Hepatocyte (in vitro differentiated cells): ENCODE measurements around the gene SNX18. TPM values are rescaled to one million over a fixed set of nuclear protein-coding genes. Genes with fewer than 3 reads are reported as not detected.

Source experiments
- DNase-seq: peaks from one replicate; pipeline ENCODE4 v3.0.0-alpha.2; 2016; ENCODE audit warnings: low spot score
- H2AFZ ChIP-seq: fragments of 200-600 bp; sonication (generic); 2 replicates; pipeline ENCODE4 v1.6.0; 2016; ENCODE audit warnings: antibody characterized with exemption, mild to moderate bottlenecking
- H3K27ac ChIP-seq: fragments of 200-600 bp; sonication (generic); 2 replicates; pipeline ENCODE4 v1.5.1; 2016; ENCODE audit warnings: mild to moderate bottlenecking
- H3K27me3 ChIP-seq: fragments of 200-600 bp; sonication (generic); 2 replicates; pipeline ENCODE4 v1.6.1; 2016
- H3K36me3 ChIP-seq: fragments of 200-600 bp; sonication (generic); replicated peaks from 2 replicates; pipeline ENCODE4 v1.5.1; 2016; ENCODE audit warnings: low read depth; ENCODE audit not compliant: insufficient read depth
- H3K4me1 ChIP-seq: fragments of 200-600 bp; sonication (generic); 2 replicates; pipeline ENCODE4 v1.5.1; 2016; ENCODE audit warnings: mild to moderate bottlenecking, moderate library complexity; ENCODE audit not compliant: insufficient read depth
- H3K4me2 ChIP-seq: fragments of 200-600 bp; sonication (generic); 2 replicates; pipeline ENCODE4 v1.6.0; 2016
- H3K4me3 ChIP-seq: fragments of 200-600 bp; sonication (generic); 2 replicates; pipeline ENCODE4 v1.5.1; 2016; ENCODE audit warnings: mild to moderate bottlenecking
- H3K79me2 ChIP-seq: fragments of 200-600 bp; sonication (generic); 2 replicates; pipeline ENCODE4 v1.6.0; 2017; ENCODE audit warnings: mild to moderate bottlenecking
- H3K9me2 ChIP-seq: fragments of 200-600 bp; sonication (generic); replicated peaks from 2 replicates; pipeline ENCODE4 v1.6.0; 2017; ENCODE audit warnings: mild to moderate bottlenecking; ENCODE audit not compliant: insufficient read depth
- H3K9me3 ChIP-seq: fragments of 200-600 bp; sonication (generic); 2 replicates; pipeline ENCODE4 v1.5.1; 2016; ENCODE audit warnings: low read depth, mild to moderate bottlenecking
- H4K20me1 ChIP-seq: fragments of 200-600 bp; sonication (generic); 2 replicates; pipeline ENCODE4 v1.6.0; 2016; ENCODE audit warnings: mild to moderate bottlenecking; ENCODE audit not compliant: insufficient read depth, poor library complexity, severe bottlenecking
- CTCF ChIP-seq: fragments of 200-600 bp; sonication (generic); IDR thresholded peaks from 2 replicates; pipeline ENCODE4 v1.5.1; 2016; ENCODE audit warnings: antibody characterized with exemption, mild to moderate bottlenecking; ENCODE audit not compliant: poor library complexity
- EZH2 ChIP-seq: fragments of 200-600 bp; sonication (generic); IDR thresholded peaks from 2 replicates; pipeline ENCODE4 v1.6.1; 2016; ENCODE audit warnings: antibody characterized with exemption, mild to moderate bottlenecking, borderline replicate concordance
- EZH2phosphoT487 ChIP-seq: fragments of 200-600 bp; sonication (generic); IDR thresholded peaks from one replicate; pipeline ENCODE4 v1.6.1; 2018; ENCODE audit warnings: antibody characterized with exemption, mild to moderate bottlenecking, low read depth, moderate library complexity; ENCODE audit not compliant: unreplicated experiment, severe bottlenecking
- WGBS: methylation state at CpG from one replicate; pipeline ENCODE4 v1.1.6; 2016; ENCODE audit warnings: low lambda C conversion rate; ENCODE audit errors: missing lambda C conversion rate; 5-methylcytosine and 5-hydroxymethylcytosine counted together
- polyA plus RNA-seq: library from polyadenylated mRNA; unstranded; fragments of >200 nt; fragmentation: Nextera tagmentation; extraction: Ambion mirVana; gene quantifications from 2 replicates; pipeline ENCODE4 v1.2.1, GENCODE V29; 2016
- total RNA-seq: library from RNA; depleted of rRNA; stranded (reverse); fragments of >200 nt; gene quantifications from 2 replicates; pipeline ENCODE4 v1.2.3, GENCODE V29; 2014

Gene SNX18
- total and polyA plus RNA-seq, 2 experiments from 2014 or later = 6.5 to 33.0 TPM

GRCh38 chr5:54573812-54574489 is 56.4 kb downstream of the SNX18 start:
- Histone ChIP-seq H3K4me1 (no peaks in the 10 kb centered on the region), H3K27me3 (no peaks in the 10 kb centered on the region), H3K4me2 (no peak overlapping the region), H3K4me3 (no peak overlapping the region), H3K36me3 (no peaks in the 10 kb centered on the region), H3K9me2 (no peaks in the 10 kb centered on the region), H3K79me2 (no peaks in the 10 kb centered on the region), H4K20me1 (no peaks in the 10 kb centered on the region), H2AFZ (no peak overlapping the region), H3K27ac (no peak overlapping the region), H3K9me3 (no peaks in the 10 kb centered on the region)
- 80% methylated on average over 4 of the region's 4 CpGs for WGBS
- no peak for DNase-seq
- TF ChIP-seq CTCF (no peak), EZH2phosphoT487 (no peak), EZH2 (no peak)

- Histone ChIP-seq H3K27ac (no peak overlapping the region), H2AFZ (no peak overlapping the region), H3K4me1 (peaks cover 13% of the 10 kb centered on the region), H3K4me2 (no peak overlapping the region), H3K27me3 (no peaks in the 10 kb centered on the region), H3K79me2 (no peaks in the 10 kb centered on the region), H3K9me2 (no peaks in the 10 kb centered on the region), H3K9me3 (no peaks in the 10 kb centered on the region), H3K4me3 (no peak overlapping the region), H3K36me3 (no peaks in the 10 kb centered on the region), H4K20me1 (no peaks in the 10 kb centered on the region)
- DNase-seq = no peak
- WGBS = 81% methylated on average over 5 of the region's 5 CpGs
- TF ChIP-seq EZH2 (no peak), EZH2phosphoT487 (no peak), CTCF (no peak)
Measured at GRCh38 chr5:54577528-54577927, 60.0 kb downstream of the SNX18 start.

GRCh38 chr5:54577937-54578653 is 60.5 kb downstream of the SNX18 start:
- H2AFZ ChIP-seq = no peak overlapping the region
- H3K27ac ChIP-seq = no peak overlapping the region
- TF ChIP-seq EZH2 (no peak), CTCF (no peak), EZH2phosphoT487 (no peak)
- no peak overlapping the region for H3K4me3 ChIP-seq
- H3K79me2 ChIP-seq = no peaks in the 10 kb centered on the region
- H4K20me1 ChIP-seq = no peaks in the 10 kb centered on the region
- no peaks in the 10 kb centered on the region for H3K36me3 ChIP-seq
- DNase-seq = no peak
- H3K9me3 ChIP-seq = no peaks in the 10 kb centered on the region
- no peaks in the 10 kb centered on the region for H3K9me2 ChIP-seq
- no peaks in the 10 kb centered on the region for H3K27me3 ChIP-seq
- H3K4me1 ChIP-seq = peaks cover 13% of the 10 kb centered on the region
- WGBS = 87% methylated on average over 7 of the region's 7 CpGs
- no peak overlapping the region for H3K4me2 ChIP-seq
